ENCODE measurements around the gene TUBG2.
A peak's percentile ranks its signal among the peaks of the same experiment; 100 is the strongest.

DNA sequence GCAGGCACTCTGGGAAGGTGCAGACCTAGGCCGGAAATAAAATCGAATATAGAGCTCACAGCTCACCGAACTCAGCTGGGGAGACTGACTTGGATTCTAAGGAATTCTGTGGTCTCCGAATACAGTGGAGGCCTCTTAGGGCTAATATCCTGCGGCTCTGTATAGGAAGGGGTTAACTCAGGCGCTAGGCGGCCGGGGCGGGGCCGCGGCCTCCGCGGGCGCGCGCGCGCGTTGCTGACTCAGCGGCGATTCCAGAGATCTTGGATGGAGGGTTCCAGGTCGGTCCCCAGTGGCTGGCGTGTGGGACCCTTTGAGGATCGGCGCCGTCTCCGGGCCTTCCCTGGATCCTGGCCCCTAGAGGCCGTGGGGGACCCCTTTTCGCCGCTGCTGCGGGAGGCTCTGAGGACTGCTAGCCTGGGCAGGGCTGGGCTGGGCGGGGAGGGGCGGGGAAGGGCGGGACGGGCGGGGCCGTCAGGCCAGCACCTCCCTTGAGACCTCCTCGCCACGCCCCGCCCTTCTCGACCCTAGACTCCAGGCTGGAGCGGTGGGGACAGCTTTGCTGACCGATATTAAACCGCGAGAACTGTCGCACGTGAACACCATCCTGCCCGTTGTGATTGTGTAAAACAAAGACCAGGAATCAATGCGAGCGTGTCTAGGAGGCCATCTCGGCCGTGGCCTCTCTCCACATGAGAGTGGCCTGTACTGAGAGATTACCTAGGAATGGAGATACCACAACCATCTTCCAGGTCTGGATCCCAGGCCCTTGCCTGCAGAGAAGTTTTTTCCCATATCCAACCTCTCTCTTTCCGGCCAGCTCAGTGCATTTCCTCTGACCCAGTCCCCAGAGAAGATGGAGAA lies 19.1 kb downstream of the TUBG2 start:
- TF ChIP-seq, protein P1, sequence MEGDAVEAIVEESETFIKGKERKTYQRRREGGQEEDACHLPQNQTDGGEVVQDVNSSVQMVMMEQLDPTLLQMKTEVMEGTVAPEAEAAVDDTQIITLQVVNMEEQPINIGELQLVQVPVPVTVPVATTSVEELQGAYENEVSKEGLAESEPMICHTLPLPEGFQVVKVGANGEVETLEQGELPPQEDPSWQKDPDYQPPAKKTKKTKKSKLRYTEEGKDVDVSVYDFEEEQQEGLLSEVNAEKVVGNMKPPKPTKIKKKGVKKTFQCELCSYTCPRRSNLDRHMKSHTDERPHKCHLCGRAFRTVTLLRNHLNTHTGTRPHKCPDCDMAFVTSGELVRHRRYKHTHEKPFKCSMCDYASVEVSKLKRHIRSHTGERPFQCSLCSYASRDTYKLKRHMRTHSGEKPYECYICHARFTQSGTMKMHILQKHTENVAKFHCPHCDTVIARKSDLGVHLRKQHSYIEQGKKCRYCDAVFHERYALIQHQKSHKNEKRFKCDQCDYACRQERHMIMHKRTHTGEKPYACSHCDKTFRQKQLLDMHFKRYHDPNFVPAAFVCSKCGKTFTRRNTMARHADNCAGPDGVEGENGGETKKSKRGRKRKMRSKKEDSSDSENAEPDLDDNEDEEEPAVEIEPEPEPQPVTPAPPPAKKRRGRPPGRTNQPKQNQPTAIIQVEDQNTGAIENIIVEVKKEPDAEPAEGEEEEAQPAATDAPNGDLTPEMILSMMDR (IDR thresholded peaks at IDR 0.05; ENCODE audit: low read depth, low read length), result no peak
- peak; percentile 91 for TF ChIP-seq POLR2A (IDR thresholded peaks at IDR 0.05; ENCODE audit: extremely low read depth, insufficient read length)
